K562 (cell line): Measurements from ENCODE around the gene CYP26A1. TPM values are rescaled to one million over a fixed set of nuclear protein-coding genes. Genes with fewer than 3 reads are reported as not detected.

ENCODE experiments used
- ATF7 ChIP-seq: fragments of 450-650 bp; IDR thresholded peaks from 2 replicates; pipeline ENCODE4 v1.7.1; 2014; ENCODE audit warnings: mild to moderate bottlenecking, moderate library complexity
- BCOR ChIP-seq: fragments of 450-650 bp; IDR thresholded peaks from 2 replicates; pipeline ENCODE4 v1.6.1; 2016
- HEY1 ChIP-seq: fragments of 250-450 bp; sonication (Bioruptor Pico); IDR thresholded peaks from 2 replicates; pipeline ENCODE4 v1.5.0; 2020; ENCODE audit warnings: mild to moderate bottlenecking, moderate library complexity, borderline replicate concordance
- LCOR ChIP-seq: sonication (generic); formaldehyde crosslinking; IDR thresholded peaks from 2 replicates; pipeline ENCODE4 v1.8.0; 2022; ENCODE audit warnings: mild to moderate bottlenecking, missing genetic modification reagents
- MAZ ChIP-seq, 2 experiments: fragments of 450-650 bp in 1 of 2; sonication (generic) in 1 of 2; formaldehyde crosslinking; IDR thresholded peaks in 1 of 2; conservative IDR thresholded peaks in 1 of 2; 2 replicates each; pipeline versions ENCODE4 v1.4.0 to v1.5.0; 2020; ENCODE audit warnings: mild to moderate bottlenecking in 1 of 2, missing genetic modification reagents in 1 of 2
- MTA3 ChIP-seq: fragments of 450-650 bp; formaldehyde crosslinking; IDR thresholded peaks from 2 replicates; pipeline ENCODE4 v1.6.1; 2017; ENCODE audit warnings: mild to moderate bottlenecking, borderline replicate concordance
- NCOA1 ChIP-seq: fragments of 450-650 bp; IDR thresholded peaks from 2 replicates; pipeline ENCODE4 v1.6.1; 2016; ENCODE audit warnings: low read depth
- NR4A1 ChIP-seq, 2 experiments: fragments of 250-450 bp in 1 of 2; fragments of 450-650 bp in 1 of 2; sonication (Bioruptor Pico) in 1 of 2; IDR thresholded peaks; 2 replicates each; pipeline versions ENCODE4 v1.4.0 to v1.6.1; 2016 to 2020; ENCODE audit warnings: mild to moderate bottlenecking in 2 of 2, missing compliant biosample characterization in 1 of 2, missing genetic modification characterization in 1 of 2, moderate library complexity in 1 of 2
- POLR3G ChIP-seq: IDR thresholded peaks from 2 replicates; pipeline ENCODE4 v1.6.1; 2011; ENCODE audit not compliant: insufficient read length, insufficient replicate concordance; ENCODE audit errors: extremely low read depth
- PPARD ChIP-seq: fragments of 250-450 bp; sonication (Bioruptor Pico); IDR thresholded peaks from 2 replicates; pipeline ENCODE4 v1.8.0; 2022; ENCODE audit warnings: inconsistent platforms, mild to moderate bottlenecking, moderate library complexity
- TARDBP ChIP-seq: fragments of 450-650 bp; IDR thresholded peaks from 2 replicates; pipeline ENCODE4 v1.6.1; 2016
- TBP ChIP-seq: optimal IDR thresholded peaks from 2 replicates; pipeline ENCODE3; 2011; ENCODE audit warnings: low read depth, low read length, improper control_type of control experiment
- ZNF146 ChIP-seq: IDR thresholded peaks from one replicate; pipeline ENCODE4 v1.6.1; 2018; ENCODE audit warnings: missing compliant biosample characterization; ENCODE audit not compliant: unreplicated experiment
- ZNF41 ChIP-seq: fragments of 250-450 bp; sonication (Bioruptor Pico); conservative IDR thresholded peaks from 2 replicates; pipeline ENCODE4 v1.4.0; 2020; ENCODE audit warnings: mild to moderate bottlenecking
- ZNF518B ChIP-seq: fragments of 250-450 bp; sonication (Bioruptor Pico); IDR thresholded peaks from 2 replicates; pipeline ENCODE4 v1.5.0; 2021; ENCODE audit warnings: mild to moderate bottlenecking, moderate library complexity
- ZNF57 ChIP-seq: fragments of 450-650 bp; formaldehyde crosslinking; IDR thresholded peaks from 2 replicates; pipeline ENCODE4 v1.4.0; 2020; ENCODE audit warnings: mild to moderate bottlenecking, moderate library complexity
- ZNF75A ChIP-seq: fragments of 450-650 bp; formaldehyde crosslinking; IDR thresholded peaks from 2 replicates; pipeline ENCODE4 v1.4.0; 2020; ENCODE audit warnings: mild to moderate bottlenecking
- ZNF79 ChIP-seq: fragments of 250-450 bp; sonication (Bioruptor Pico); IDR thresholded peaks from 2 replicates; pipeline ENCODE4 v1.4.0; 2020; ENCODE audit warnings: low read depth, mild to moderate bottlenecking, moderate library complexity
- polyA plus RNA-seq, 8 experiments: library from polyadenylated mRNA; depleted of rRNA in 4 of 8; stranded (reverse) in 5 of 8; unstranded in 3 of 8; fragments of >200 nt; fragmentation: Nextera tagmentation in 2 of 8; fragmentation: Illumina TruSeq in 1 of 8; extraction: Ambion mirVana in 2 of 8; extraction: Trizol in 1 of 8; gene quantifications; 2 replicates each; pipeline versions ENCODE4 v1.2.1 to v1.2.3, GENCODE V29; 2011 to 2014; ENCODE audit warnings: inconsistent platforms in 1 of 8, missing spikeins in 1 of 8
- total RNA-seq, 7 experiments: library from RNA; depleted of rRNA in 6 of 7; stranded (reverse); fragments of >200 nt in 6 of 7; fragmentation: Illumina TruSeq in 2 of 7; extraction: Trizol in 2 of 7; gene quantifications; 2 replicates each; pipeline versions ENCODE4 v1.2.1 to v1.2.3, GENCODE V29; 2011 to 2021; ENCODE audit warnings: low replicate concordance in 1 of 7
- TF ChIP-seq, protein P1 (sequence below): fragments of 450-650 bp; IDR thresholded peaks from 2 replicates; pipeline ENCODE4 v1.7.0; 2016; ENCODE audit warnings: borderline replicate concordance
- TF ChIP-seq, protein P2 (sequence below): IDR thresholded peaks from 2 replicates; pipeline ENCODE4 v1.6.1; 2012; ENCODE audit warnings: low read depth, low read length, improper control_type of control experiment, borderline replicate concordance
- TF ChIP-seq, protein P3 (sequence below): fragments of 450-650 bp; conservative IDR thresholded peaks from 2 replicates; pipeline ENCODE4 v1.6.1; 2016; ENCODE audit warnings: missing genetic modification characterization, low read depth, mild to moderate bottlenecking, control low read depth, missing compliant biosample characterization

The CYP26A1 gene
- total and polyA plus RNA-seq, 9 of the 15 experiments (the other 6 are each of a cell fraction or from before 2014, with no cell fraction given): 0.11 to 5.1 (median 1.6) TPM

GRCh38 chr10:93071674-93072224, 1.9 kb upstream of the CYP26A1 start (continued):
- TF ChIP-seq, protein P1, sequence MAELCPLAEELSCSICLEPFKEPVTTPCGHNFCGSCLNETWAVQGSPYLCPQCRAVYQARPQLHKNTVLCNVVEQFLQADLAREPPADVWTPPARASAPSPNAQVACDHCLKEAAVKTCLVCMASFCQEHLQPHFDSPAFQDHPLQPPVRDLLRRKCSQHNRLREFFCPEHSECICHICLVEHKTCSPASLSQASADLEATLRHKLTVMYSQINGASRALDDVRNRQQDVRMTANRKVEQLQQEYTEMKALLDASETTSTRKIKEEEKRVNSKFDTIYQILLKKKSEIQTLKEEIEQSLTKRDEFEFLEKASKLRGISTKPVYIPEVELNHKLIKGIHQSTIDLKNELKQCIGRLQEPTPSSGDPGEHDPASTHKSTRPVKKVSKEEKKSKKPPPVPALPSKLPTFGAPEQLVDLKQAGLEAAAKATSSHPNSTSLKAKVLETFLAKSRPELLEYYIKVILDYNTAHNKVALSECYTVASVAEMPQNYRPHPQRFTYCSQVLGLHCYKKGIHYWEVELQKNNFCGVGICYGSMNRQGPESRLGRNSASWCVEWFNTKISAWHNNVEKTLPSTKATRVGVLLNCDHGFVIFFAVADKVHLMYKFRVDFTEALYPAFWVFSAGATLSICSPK: no peak
- TF ChIP-seq MAZ (CRISPR knock-in tag; conservative IDR thresholded peaks at IDR 0.05 in 1 of 2, IDR thresholded peaks at IDR 0.05 in 1 of 2): peak; percentile 19 to 52; a peak in 2 of 4 replicates
- no peak for TF ChIP-seq ZNF57 (CRISPR knock-in tag)
- TF ChIP-seq ZNF146 (CRISPR knock-in tag): no peak
- TF ChIP-seq LCOR: no peak
- TF ChIP-seq HEY1 (CRISPR knock-in tag): no peak
- TF ChIP-seq TARDBP: no peak
- TF ChIP-seq ZNF75A (CRISPR knock-in tag): no peak
- no peak for TF ChIP-seq ZNF79 (CRISPR knock-in tag)
- TF ChIP-seq TBP: peak; percentile 64
- no peak for TF ChIP-seq POLR3G
- no peak for TF ChIP-seq ZNF41 (CRISPR knock-in tag)
- TF ChIP-seq ZNF518B (CRISPR knock-in tag): no peak
- TF ChIP-seq, protein P2, sequence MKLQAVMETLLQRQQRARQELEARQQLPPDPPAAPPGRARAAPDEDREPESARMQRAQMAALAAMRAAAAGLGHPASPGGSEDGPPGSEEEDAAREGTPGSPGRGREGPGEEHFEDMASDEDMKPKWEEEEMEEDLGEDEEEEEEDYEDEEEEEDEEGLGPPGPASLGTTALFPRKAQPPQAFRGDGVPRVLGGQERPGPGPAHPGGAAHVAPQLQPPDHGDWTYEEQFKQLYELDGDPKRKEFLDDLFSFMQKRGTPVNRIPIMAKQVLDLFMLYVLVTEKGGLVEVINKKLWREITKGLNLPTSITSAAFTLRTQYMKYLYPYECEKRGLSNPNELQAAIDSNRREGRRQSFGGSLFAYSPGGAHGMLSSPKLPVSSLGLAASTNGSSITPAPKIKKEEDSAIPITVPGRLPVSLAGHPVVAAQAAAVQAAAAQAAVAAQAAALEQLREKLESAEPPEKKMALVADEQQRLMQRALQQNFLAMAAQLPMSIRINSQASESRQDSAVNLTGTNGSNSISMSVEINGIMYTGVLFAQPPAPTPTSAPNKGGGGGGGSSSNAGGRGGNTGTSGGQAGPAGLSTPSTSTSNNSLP: no peak
- 0 out of 2 replicates have a peak, but pooled peaks have one; percentile 28 for TF ChIP-seq MTA3
- TF ChIP-seq ATF7: peak; percentile 56
- TF ChIP-seq BCOR: no peak
- TF ChIP-seq PPARD (CRISPR knock-in tag): no peak
- TF ChIP-seq NCOA1: peak; percentile 55; the same call in 1 of the 2 replicates
- no peak for TF ChIP-seq NR4A1 (CRISPR knock-in tag; IDR thresholded peaks at IDR 0.05)
- TF ChIP-seq NR4A1 (tag; IDR thresholded peaks at IDR 0.05): no peak
- TF ChIP-seq, protein P3, sequence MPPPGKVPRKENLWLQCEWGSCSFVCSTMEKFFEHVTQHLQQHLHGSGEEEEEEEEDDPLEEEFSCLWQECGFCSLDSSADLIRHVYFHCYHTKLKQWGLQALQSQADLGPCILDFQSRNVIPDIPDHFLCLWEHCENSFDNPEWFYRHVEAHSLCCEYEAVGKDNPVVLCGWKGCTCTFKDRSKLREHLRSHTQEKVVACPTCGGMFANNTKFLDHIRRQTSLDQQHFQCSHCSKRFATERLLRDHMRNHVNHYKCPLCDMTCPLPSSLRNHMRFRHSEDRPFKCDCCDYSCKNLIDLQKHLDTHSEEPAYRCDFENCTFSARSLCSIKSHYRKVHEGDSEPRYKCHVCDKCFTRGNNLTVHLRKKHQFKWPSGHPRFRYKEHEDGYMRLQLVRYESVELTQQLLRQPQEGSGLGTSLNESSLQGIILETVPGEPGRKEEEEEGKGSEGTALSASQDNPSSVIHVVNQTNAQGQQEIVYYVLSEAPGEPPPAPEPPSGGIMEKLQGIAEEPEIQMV (tag): 0 out of 2 replicates have a peak, but pooled peaks have one; percentile 32
